Measurements from ENCODE around the gene FAM110C. TPM values are rescaled to one million over a fixed set of nuclear protein-coding genes. Genes with fewer than 3 reads are reported as not detected.
"Not testable (repeated sequence)": the region's sequence is repeated elsewhere in the genome, so short reads cannot be mapped to it uniquely, and the experiment has no call there.

FAM110C gene, protein sequence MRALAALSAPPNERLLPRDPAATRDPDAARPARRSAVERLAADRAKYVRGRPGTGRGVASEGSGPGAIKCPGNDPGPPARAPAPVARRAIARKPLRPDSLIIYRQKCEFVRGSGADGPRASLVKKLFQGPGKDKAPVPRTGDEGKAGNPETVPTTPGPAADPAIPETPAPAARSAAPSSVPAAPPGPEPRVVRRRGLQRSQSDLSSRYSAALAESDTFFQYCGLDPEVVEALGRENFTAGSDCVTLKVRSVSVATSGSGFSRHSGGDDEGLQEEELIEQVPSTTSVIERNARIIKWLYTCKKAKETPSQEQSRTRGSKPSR
- 8.6 TPM for total RNA-seq

DNA sequence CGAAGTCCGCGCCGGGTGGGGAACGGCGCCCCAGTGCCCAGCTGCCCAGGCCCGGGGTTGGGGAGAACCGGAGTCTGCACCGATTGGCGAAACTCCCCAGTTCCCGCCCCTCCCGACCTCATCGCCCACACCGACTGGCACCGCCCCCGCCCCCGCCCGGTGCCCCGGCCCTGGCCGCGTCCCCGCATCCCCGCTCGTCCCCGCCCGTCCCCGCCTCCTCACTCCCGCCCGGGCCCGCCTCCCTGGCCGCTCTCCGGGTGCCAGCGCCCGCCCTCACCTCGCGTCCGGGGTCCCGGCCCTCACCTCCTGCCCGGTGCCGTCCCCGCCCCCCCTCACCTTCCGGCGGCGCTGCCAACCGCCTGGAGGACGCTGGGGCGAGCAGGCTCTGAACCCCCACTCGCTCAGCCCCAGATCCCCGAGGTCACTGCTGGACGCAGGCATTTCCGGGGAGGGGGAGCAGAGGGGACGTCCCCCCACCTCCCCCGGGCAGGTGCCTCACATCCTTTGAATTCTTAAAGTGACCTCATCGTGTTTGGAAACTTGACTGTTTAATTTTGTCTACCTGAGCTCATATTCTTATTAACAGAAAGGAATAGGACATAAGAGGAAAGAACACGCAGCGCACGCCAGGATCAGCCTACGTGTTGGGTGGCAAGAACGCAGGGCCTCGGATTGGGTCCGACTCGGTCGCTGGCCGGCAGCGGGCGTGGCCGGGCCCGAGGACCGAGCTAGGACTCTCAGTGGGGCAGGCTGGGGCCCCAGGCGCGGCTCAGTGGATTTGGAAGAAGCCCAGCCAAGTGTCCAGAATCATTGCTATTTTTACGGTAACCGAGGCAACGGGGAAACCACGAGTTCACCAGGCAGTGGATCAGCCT lies at the start of gene FAM110C:
Gene FAM110C (minus strand): TSS at position 35 of the 875 bp plus-strand sequence. CDS start 120 bp downstream, outside the sequence.
- no peak for FAIRE-seq
- peak; percentile 68 to 72 for DNase-seq (ENCODE audit: low spot score in 2 of 2)

DNA sequence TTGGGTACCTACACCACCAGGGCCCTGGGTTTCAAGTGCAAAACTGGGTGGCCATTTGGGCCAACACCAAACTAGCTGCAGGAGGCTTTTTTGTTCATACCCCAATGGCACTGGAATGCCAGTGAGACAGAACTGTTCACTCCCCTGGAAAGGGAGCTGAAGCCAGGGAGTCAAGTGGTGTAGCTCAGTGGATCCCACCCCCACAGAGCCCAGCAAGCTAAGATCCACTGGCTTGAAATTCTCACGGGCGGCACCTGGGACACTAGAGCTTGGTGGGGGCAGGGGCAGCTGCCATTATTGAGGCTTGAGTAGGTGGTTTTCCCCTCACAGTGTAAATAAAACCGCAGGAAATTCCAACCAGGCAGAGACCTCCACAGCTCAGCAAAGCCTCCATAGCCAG lies 46.0 kb upstream of the FAM110C start:
- no peak for FAIRE-seq
- no peak for DNase-seq (ENCODE audit: low spot score in 2 of 2)

DNA sequence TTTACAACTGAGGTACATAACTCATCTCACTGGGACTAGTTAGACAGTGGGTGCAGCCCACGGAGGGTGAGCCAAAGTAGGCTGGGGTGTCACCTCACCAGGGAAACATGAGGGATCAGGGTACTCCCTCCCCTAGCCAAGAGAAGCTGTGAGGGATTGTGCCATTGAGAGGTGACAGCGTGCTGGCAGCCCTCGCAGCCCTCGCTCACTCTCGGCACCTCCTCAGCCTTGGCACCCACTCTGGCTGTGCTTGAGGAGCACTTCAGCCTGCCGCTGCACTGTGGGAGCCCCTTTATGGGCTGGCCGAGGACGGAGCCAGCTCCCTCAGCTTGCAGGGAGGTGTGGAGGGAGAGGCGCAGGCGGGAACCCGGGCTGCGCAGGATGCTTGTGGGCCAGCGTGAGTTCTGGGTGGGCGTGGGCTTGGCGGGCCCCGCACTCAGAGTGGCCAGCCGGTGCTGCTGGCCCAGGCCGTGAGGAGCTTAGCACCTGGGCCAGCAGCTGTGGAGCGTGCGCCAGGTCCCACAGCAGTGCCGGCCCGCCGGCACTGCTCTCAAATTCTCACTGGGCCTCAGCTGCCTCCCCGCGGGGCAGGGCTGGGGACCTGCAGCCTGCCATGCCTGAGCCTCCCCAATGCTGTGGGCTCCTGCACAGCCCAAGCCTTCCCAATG lies 44.5 kb upstream of the FAM110C start:
- DNase-seq (ENCODE audit: low spot score in 2 of 2) (no peak), FAIRE-seq (no peak)

DNA sequence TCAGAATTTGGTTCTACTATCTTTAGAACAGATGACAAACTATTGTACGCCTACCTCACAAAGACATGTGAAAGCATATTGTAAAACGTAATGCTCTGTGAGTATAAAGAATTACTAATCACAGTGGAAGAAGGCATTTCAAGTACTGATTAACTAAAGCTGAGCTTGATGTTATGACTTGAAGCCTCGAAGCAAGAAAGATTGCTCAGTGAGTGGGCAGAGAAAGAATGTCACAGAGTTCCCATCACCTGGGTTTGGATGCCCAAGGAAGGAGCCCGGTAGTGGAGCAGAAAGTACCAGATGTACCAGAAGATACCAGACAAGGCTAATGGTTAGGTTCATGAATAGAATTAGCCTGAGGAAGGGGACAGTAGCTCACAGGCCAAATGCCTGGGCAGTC lies 39.5 kb upstream of the FAM110C start:
- no peak for DNase-seq (ENCODE audit: low spot score in 2 of 2)

DNA sequence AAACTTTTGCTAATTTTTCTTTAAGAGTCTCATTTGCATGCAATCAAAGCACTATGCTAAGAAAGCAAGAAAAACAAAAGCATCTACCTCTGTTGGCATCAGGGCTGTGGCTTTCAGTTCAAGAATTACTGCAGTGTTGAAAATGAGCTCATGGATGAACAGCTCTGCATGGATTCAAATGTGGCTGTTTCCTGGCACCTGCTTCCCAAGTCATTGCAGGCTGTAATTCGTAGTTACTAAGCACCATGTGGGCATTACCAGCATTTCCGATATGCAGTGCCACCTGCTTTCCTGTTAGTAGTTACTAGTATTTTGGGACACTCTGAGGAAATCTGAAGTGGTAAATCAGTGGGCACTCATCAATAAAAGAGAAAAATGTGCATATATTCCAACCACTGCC lies 37.8 kb upstream of the FAM110C start:
- FAIRE-seq, result no peak

More for the DNA sequence above, 39.5 kb upstream of the FAM110C start:
- no peak for FAIRE-seq

DNA sequence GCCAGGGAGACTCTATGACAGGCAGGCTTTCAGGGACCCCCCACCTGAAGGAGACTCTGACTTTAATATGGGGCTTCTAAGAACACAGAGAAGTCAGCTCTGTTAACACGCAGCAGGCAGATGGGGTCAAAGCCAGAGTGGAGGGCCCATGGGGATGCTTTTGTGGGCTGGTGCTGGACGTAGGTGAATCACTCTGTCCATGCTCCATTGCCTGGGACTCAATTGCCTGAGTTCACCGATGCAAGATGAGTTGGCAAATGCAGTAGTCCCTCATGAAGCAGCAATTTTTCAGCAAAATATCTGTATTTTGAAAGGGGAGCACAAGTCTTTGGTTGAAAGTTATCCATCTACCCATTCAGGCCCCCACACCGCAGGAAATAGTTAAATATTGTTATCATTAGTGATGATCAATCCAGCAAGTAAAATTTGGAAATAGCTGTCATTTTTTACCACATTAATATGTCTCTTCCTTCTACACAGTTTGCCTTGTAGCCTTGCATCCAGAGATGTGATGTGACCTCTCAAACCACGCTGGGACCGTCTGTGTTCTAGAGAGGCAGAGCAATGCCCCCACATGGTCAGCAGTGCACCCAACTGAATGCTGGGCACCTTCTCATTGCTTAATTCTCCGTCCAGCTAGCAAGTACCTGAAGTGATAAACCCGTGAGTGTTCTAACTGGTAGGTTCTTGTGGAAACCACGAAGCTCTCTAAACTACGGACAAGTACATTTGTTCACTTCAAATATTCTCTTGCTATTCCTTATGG lies 34.8 kb upstream of the FAM110C start:
- no peak for DNase-seq (ENCODE audit: low spot score in 2 of 2)
- FAIRE-seq, result no peak

More for the DNA sequence above, 37.8 kb upstream of the FAM110C start:
- DNase-seq (ENCODE audit: low spot score in 2 of 2), result no peak

DNA sequence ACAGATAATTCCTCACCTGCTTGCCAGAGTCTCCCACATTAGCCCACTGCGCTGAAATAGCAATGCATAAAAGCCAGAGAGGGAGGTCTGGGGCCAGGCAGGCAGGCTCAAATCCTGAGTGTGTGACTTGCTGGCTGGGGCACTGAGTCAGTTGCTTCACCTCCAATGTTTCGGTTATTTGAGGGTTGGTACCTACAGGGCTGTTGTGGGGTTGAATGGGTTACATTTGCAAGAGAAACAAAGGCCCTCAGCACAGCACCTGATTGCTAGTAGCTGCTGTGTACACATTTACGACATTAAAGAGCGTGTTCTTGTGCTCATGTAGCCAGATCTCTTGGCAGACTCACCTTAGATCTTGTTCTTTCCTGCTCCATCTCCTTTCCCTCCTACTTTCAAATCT lies 34.1 kb upstream of the FAM110C start:
- DNase-seq (ENCODE audit: low spot score in 2 of 2), result no peak
- no peak for FAIRE-seq

DNA sequence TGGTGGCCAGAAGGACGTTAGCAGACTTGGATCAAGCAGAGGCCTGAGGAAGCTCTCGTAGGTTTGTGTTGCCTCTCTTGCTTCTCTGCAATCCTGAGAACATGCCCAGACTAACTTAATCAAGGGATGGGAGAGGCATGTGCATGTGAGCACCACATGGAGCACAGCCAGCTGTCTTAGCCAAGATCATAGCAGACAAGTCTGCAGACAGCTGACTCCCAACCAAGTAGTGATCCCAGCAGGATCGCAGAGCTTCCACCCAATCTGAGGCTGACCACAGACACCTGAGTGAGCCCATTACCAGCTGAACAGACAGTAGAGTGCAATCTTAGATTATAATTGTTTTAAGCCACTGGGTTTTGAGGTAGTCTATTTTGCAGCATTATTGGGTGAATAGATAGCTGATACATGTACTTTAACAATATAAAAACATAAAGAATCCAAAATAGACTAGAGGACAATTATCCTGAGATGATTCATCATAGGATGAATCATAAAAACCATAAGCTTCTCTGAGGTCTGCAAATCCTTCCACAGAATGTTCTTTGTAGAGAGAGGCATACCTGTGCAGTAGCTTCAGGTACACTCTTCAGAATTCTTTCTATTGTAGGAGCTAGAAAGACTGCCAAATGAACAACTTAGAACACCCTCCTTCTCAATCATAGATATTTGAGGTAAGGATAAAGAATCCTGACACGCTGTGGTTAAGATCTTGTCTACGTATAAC lies 25.2 kb upstream of the FAM110C start:
- DNase-seq (ENCODE audit: low spot score in 2 of 2), result no peak

DNA sequence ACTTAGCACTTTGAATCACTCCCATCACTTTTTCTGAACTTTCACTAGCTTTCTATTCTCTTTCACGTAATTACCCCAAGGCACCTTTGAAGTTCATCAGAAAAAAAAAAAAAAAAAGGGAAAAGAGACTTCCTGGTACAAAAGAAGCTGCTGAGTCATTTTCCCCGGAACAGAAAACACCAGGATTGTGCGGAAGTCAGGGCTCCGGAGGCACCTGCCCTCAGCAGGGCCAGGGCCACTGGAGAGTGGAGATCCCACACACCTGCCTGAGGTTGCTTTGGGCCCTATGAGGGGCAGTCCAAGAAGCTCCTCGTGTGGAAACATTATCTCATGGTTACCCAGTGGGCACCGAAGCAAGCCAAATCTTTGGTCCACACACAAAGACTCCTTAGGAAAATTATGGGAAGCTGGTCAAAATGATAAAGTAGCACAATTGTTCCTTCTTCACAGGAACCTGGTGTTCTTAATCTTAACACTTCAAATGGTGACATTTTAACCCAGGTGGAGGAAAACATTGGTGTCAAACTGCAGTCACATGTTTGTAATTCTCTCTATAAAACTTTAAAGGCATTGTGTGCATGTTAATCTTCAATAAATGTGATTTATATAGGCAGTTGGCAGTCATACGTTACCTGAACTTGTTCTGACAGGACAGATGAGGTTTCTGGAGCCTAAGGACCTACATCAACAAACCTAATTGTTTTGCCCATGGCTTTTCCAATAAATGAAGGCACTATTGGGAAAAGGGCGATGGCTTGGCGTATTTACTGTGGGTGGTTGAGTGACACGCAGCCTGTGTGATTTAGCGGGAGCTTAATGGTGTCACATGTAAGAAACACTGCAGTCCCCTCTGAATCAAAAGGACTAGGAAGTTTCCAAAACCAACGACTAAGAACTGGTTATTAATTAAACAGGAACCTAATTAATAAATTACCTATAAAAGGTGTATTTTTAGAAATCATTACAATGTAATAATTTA lies 23.4 kb upstream of the FAM110C start:
- no peak for DNase-seq (ENCODE audit: low spot score in 2 of 2)
- no peak for FAIRE-seq

More for the DNA sequence above, 25.2 kb upstream of the FAM110C start:
- FAIRE-seq, result no peak

DNA sequence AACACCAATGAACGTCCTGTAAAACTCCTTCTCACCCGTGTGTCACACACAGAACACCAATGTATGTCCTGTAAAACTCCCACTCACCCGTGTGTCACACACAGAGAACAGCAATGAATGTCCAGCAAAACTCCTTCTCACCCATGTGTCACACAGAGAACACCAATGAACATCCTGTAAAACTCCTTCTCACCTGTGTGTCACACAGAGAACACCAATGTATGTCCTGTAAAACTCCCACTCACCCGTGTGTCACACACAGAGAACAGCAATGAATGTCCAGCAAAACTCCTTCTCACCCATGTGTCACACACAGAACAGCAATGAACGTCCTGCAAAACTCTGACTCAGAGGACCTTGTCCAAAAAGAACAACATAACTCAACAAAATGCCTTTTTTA lies 22.3 kb upstream of the FAM110C start:
- DNase-seq (ENCODE audit: low spot score in 2 of 2); FAIRE-seq: not testable (repeated sequence)

DNA sequence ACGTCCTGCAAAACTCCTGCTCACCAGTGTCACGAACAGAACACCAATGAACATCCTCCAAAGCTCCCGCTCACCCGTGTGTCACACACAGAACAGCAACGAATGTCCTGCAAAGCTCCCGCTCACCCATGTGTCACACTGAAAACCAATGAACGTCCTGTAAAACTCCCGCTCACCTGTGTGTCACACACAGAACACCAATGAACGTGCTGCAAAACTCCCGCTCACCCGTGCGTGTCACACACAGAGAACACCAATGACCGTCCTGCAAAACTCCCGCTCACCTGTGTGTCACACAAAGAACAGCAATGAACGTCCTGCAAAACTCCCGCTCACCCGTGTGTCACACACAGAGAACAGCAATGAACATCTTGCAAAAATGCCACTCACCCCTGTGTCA lies 20.5 kb upstream of the FAM110C start:
- DNase-seq (ENCODE audit: low spot score in 2 of 2) (no peak), FAIRE-seq (no peak)

DNA sequence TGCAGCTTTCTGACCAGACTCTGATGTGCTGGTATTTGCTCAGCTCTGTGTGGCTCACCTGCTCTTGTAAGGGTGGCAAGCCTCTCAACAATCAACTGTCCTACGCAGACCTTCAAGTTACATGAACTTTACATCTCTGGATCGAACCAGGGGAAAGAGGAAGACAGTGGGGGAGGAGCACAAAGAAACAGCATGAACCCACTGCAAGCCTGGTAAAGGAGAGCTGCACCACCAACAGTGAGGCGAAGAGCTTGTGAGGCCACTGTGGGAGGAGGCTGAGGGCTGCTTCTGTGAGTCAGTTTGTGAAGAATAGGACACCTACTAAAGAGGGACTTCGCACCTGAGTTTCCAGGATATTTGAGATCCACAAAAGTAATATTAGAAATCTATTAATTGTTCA lies 18.8 kb upstream of the FAM110C start:
- FAIRE-seq, result no peak
- no peak for DNase-seq (ENCODE audit: low spot score in 2 of 2)

DNA sequence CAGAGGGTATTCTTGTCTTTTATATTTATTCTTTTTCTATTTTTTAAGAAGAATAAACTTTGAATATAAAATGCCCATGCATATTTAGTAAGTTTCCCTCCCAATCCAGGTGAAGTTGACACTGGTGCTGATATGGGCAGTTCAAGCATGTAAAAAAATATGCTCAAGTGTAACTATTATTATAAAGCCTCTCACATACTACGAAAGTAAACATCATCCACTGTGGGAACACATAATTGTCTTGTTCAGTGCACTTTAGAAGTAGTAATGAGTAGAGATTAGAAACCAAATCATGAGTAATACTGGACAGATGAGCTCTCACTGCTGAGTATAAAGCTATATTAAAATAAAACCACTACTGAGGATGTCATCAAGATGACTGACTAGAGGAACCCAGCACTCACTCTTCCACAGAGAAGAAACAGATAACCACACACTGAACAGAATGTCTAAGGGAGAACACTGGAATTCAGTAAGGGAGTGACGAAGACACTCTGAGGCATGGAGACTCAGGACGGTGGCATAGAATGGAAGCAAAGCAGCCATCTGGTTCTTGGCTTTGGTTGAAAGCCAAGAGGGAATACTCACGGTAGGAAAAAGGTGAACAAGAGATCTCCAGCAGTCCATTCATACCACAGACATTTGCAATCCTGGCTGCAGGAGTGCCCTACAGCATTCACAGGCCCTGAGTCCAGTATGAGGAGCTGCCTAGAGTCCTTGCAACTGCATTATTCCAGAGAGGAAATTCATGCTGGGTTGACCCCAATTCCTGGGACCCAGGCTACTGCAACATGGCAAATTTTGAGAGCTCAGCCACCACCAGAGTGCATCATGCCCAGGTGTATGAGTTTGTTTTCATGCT lies 9.5 kb upstream of the FAM110C start:
- DNase-seq (ENCODE audit: low spot score in 2 of 2), result no peak
- no peak for FAIRE-seq

DNA sequence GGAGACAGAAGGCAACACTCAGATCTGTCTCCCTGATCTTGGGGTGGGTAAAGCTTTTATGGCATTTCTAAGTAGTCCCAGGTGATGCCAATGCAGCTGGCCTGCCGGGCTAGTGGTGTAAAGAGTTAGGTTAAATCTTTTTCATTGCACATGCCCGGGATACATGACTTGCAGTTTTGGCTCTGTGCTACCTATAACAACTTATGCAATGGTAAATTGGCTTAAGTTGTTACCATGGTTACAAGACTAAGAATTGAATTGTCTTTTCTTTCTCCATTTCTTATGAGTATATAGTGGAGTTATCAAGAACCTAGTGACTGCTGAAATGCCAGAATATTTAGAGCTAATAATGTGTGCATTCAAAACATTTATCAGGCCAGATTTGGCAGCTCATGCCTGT lies 5.3 kb upstream of the FAM110C start:
- FAIRE-seq, result no peak
- no peak for DNase-seq (ENCODE audit: low spot score in 2 of 2)

DNA sequence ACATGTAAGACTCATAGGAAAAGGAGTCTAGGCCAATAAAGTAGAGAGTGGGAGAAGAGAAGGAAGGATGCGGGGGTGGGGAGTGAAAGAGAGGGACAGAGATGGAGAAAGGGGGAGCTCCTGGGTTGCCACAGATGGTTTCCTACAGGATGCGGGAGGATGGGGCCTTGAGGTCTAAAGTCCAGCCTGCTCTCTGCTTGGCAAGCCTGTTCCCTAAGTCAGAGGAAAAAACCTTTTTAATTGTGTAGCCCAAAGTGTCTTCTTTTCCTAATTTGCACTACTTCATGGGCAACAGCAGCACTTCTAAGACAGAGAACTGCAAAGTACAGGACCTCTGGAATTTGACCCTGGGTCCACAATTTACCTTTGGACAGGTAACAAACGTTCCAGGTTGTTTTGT lies 1.4 kb upstream of the FAM110C start:
- FAIRE-seq, result no peak

DNA sequence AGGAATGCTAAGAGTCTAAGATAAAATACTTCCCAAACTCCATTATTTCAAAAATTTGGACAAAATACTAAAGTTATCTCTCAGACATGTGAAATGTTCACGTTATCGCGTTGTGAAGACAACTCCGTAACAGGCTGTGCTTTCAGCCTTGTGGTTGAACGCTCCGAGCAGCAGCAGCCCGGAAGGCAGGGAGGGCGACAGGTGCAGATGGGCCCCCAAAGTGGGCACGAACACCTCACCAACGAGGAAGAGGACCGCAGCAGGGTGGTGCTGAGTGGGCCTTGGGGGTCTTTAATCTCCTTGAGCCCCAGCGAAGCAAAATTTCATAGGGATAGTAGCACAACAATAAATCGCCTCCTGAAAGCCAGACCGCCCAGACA lies 1.0 kb upstream of the FAM110C start:
- FAIRE-seq (no peak), DNase-seq (ENCODE audit: low spot score in 2 of 2) (no peak)

More for the DNA sequence above, 1.4 kb upstream of the FAM110C start:
- DNase-seq (ENCODE audit: low spot score in 2 of 2), result no peak

DNA sequence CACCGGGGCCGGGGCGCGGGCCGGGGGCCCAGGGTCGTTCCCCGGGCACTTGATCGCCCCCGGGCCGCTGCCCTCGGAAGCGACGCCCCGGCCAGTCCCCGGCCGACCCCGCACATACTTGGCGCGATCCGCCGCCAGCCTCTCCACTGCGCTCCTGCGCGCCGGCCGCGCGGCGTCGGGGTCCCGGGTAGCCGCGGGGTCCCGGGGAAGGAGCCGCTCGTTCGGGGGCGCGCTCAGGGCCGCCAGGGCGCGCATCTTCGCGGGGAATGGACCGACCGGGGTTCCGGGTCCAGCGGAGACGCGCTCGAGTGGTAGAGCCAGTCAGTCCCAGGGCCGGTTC lies 204 bp downstream of the FAM110C start:
- DNase-seq (ENCODE audit: low spot score in 2 of 2) (no peak), FAIRE-seq (no peak)

All from frontal cortex (tissue), 4 donors.